Gastroesophageal sphincter (tissue), 4 donors: ENCODE data around the gene AGBL4. TPM values are rescaled to one million over a fixed set of nuclear protein-coding genes. Genes with fewer than 3 reads are reported as not detected.

ENCODE experiments used
- ATAC-seq: fragments of 150-250 bp; one replicate; pipeline ENCODE4 v1.9.1; 2016; ENCODE audit warnings: mild to moderate bottlenecking, moderate library complexity
- H3K27ac ChIP-seq, 4 donors: fragments of 200-600 bp; sonication (generic) in 3 of 4; 1 replicate in 3 of 4; 2 replicates in 1 of 4; pipeline ENCODE4 v1.5.1; 2016 to 2019
- H3K27me3 ChIP-seq: fragments of 200-600 bp; sonication (generic); one replicate; pipeline ENCODE4 v1.5.1; 2019
- H3K36me3 ChIP-seq, 2 donors: fragments of 200-600 bp; sonication (generic); one replicate each; pipeline ENCODE4 v1.5.1; 2019; ENCODE audit warnings: control low read depth in 1 of 2
- H3K4me1 ChIP-seq, 3 donors: fragments of 200-600 bp; sonication (generic); 1 replicate in 2 of 3; 2 replicates in 1 of 3; pipeline ENCODE4 v1.5.1; 2016 to 2019; ENCODE audit warnings: control low read depth in 2 of 3
- H3K4me3 ChIP-seq, 2 donors: fragments of 200-600 bp; sonication (generic); one replicate each; pipeline ENCODE4 v1.5.1; 2019; ENCODE audit warnings: mild to moderate bottlenecking in 1 of 2, moderate library complexity in 1 of 2
- H3K9me3 ChIP-seq, 3 donors: fragments of 200-600 bp; sonication (generic); one replicate each; pipeline ENCODE4 v1.5.1; 2017 to 2019; ENCODE audit warnings: control low read depth in 2 of 3
- EP300 ChIP-seq: sonication (generic); formaldehyde crosslinking; IDR thresholded peaks from one replicate; pipeline ENCODE4 v1.6.1; 2017; ENCODE audit warnings: antibody characterized with exemption, mild to moderate bottlenecking
- POLR2A ChIP-seq, 2 donors: fragments of 450-650 bp; IDR thresholded peaks; one replicate each; pipeline ENCODE4 v1.6.1; 2017; ENCODE audit warnings: antibody characterized with exemption in 2 of 2, mild to moderate bottlenecking in 2 of 2, moderate library complexity in 1 of 2
- POLR2AphosphoS5 ChIP-seq: sonication (generic); formaldehyde crosslinking; IDR thresholded peaks from one replicate; pipeline ENCODE4 v1.6.1; 2017; ENCODE audit warnings: antibody characterized with exemption
- WGBS, 2 donors: methylation state at CpG; one replicate each; pipeline ENCODE4 v1.1.5; 2018; ENCODE audit warnings: low coverage in 1 of 2; 5-methylcytosine and 5-hydroxymethylcytosine counted together
- total RNA-seq, 4 donors: library from RNA; depleted of rRNA; stranded (reverse); fragments of >200 nt; gene quantifications; one replicate each; pipeline ENCODE4 v1.1.0, GENCODE V29; 2016
- TF ChIP-seq, protein P1 (sequence below), 4 experiments: fragments of 200-600 bp in 2 of 4; fragments of 450-650 bp in 2 of 4; sonication (generic) in 1 of 4; IDR thresholded peaks; one replicate each; pipeline ENCODE4 v1.5.1; 2017 to 2019; ENCODE audit warnings: antibody characterized with exemption in 4 of 4, mild to moderate bottlenecking in 2 of 4, moderate library complexity in 2 of 4

Gene AGBL4
- total RNA-seq, 4 donors from 2014 or later: 1.6 TPM; not detected in 3

- H3K9me3 ChIP-seq: no peaks in the 10 kb centered on the region
- no peaks in the 10 kb centered on the region for H3K36me3 ChIP-seq
- H3K4me1 ChIP-seq: no peaks in the 10 kb centered on the region
- WGBS, 2 donors: 75 to 76% methylated on average over 3 of the region's 3 CpGs
- no peak overlapping the region for H3K27ac ChIP-seq
- ATAC-seq: no peak
- no peaks in the 10 kb centered on the region for H3K27me3 ChIP-seq
- TF ChIP-seq POLR2AphosphoS5: no peak
- no peak for TF ChIP-seq POLR2A (IDR thresholded peaks at IDR 0.05)
- TF ChIP-seq, protein P1, sequence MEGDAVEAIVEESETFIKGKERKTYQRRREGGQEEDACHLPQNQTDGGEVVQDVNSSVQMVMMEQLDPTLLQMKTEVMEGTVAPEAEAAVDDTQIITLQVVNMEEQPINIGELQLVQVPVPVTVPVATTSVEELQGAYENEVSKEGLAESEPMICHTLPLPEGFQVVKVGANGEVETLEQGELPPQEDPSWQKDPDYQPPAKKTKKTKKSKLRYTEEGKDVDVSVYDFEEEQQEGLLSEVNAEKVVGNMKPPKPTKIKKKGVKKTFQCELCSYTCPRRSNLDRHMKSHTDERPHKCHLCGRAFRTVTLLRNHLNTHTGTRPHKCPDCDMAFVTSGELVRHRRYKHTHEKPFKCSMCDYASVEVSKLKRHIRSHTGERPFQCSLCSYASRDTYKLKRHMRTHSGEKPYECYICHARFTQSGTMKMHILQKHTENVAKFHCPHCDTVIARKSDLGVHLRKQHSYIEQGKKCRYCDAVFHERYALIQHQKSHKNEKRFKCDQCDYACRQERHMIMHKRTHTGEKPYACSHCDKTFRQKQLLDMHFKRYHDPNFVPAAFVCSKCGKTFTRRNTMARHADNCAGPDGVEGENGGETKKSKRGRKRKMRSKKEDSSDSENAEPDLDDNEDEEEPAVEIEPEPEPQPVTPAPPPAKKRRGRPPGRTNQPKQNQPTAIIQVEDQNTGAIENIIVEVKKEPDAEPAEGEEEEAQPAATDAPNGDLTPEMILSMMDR (IDR thresholded peaks at IDR 0.05): no peak
- TF ChIP-seq EP300: no peak
- H3K4me3 ChIP-seq: no peak overlapping the region
Observed at GRCh38 chr1:48844187-48844586, 1179.6 kb downstream of the AGBL4 start.

GRCh38 chr1:48841966-48842365 lies 1181.8 kb downstream of the AGBL4 start:
- Histone ChIP-seq H3K4me3 (no peak overlapping the region), H3K27ac (no peak overlapping the region), H3K36me3 (no peaks in the 10 kb centered on the region), H3K4me1 (no peaks in the 10 kb centered on the region), H3K9me3 (no peaks in the 10 kb centered on the region), H3K27me3 (no peaks in the 10 kb centered on the region)
- ATAC-seq: no peak
- TF ChIP-seq POLR2AphosphoS5 (no peak), POLR2A (IDR thresholded peaks at IDR 0.05) (no peak), EP300 (no peak)
- TF ChIP-seq, protein P1 (IDR thresholded peaks at IDR 0.05): no peak
- WGBS, 2 donors: 47% methylated on average over 2 of the region's 2 CpGs; no CpG with 5 or more reads in 1 of the 2 donors

- TF ChIP-seq, protein P1 (IDR thresholded peaks at IDR 0.05): no peak
- no peak for TF ChIP-seq EP300
- TF ChIP-seq POLR2A (IDR thresholded peaks at IDR 0.05): no peak
- TF ChIP-seq POLR2AphosphoS5: no peak
- Histone ChIP-seq H3K4me3 (no peak overlapping the region), H3K9me3 (no peaks in the 10 kb centered on the region), H3K4me1 (no peaks in the 10 kb centered on the region), H3K27me3 (no peaks in the 10 kb centered on the region), H3K36me3 (no peaks in the 10 kb centered on the region), H3K27ac (no peak overlapping the region)
- WGBS, 2 donors: 72 to 83% methylated on average over 1 to 2 of the region's 3 CpGs
- ATAC-seq: no peak
Observed at GRCh38 chr1:48841461-48841860, 1182.3 kb downstream of the AGBL4 start.

DNA sequence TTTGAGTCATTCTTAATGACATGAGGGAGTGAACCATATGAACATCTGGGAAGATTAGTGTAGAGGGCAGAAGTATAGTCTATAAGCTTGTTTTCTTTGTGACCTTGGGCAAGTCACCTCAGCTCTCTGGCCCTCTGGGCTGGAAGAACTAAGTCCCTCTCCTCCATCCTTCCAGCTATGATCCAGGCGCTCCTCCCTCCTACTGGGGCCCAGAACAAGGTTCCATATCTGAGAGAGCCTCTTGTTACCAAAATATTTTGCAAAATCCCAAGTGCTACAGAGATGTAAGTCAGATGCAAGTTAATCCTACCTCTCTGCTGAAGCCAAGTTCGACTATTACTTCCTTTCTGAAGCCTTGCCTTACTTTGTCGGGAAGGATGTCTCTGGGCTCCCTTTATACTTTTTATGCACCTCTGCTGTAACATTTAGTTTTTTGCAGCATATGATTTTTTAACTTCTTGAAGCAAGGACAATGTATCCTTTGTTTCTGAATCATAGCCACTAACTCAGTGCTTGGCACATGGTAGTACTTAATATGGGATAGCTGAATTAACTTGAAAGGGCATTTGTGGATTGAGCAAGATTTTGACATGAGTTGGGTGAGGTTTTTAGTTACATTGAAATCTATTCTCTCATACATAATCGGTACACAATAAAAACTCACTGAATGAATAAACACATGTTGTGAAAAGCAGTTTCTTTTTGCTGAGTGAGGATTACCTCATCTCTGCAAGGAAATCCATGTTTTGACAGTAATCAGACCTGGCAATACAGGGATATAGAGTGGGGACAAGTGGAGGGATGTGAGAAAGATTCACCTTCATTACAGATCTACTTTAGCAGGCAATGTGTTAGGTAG lies 1192.4 kb downstream of the AGBL4 start:
- H3K27me3 ChIP-seq: peaks cover 18% of the 10 kb centered on the region
- no peaks in the 10 kb centered on the region for H3K36me3 ChIP-seq
- no peaks in the 10 kb centered on the region for H3K9me3 ChIP-seq
- H3K4me3 ChIP-seq: no peak overlapping the region
- TF ChIP-seq POLR2A (IDR thresholded peaks at IDR 0.05): no peak
- TF ChIP-seq, protein P1 (IDR thresholded peaks at IDR 0.05): no peak
- TF ChIP-seq EP300: no peak
- no peak for TF ChIP-seq POLR2AphosphoS5
- no peaks in the 10 kb centered on the region for H3K4me1 ChIP-seq
- 63 to 64% methylated on average over 4 of the region's 4 CpGs for WGBS, 2 donors
- H3K27ac ChIP-seq: no peak overlapping the region
- ATAC-seq: no peak

DNA sequence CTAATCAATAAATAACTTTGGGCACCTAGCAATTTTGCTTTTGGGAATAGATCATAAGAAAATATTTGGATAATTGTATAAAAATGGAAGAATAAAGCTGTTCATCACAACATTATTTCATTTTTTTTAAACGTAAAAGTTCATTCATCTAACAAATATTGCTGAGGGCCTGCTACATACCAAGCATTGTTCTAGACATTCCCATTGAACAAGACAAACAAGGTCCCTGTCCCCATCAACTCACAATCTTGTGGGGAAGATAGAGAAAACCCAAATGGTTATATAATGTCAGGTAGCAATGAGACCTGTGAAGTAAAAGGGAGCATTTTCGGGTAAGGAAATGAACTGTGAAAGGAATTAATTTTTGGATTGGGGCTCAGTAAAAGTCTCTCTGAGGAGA lies 1193.0 kb downstream of the AGBL4 start:
- no peaks in the 10 kb centered on the region for H3K4me1 ChIP-seq
- no peak for ATAC-seq
- 48 to 74% methylated on average over 2 of the region's 2 CpGs for WGBS, 2 donors

More for the DNA sequence above, 1193.0 kb downstream of the AGBL4 start:
- TF ChIP-seq POLR2A (IDR thresholded peaks at IDR 0.05): no peak
- no peak for TF ChIP-seq POLR2AphosphoS5
- TF ChIP-seq, protein P1 (IDR thresholded peaks at IDR 0.05): no peak
- no peak for TF ChIP-seq EP300
- peaks cover 18% of the 10 kb centered on the region for H3K27me3 ChIP-seq
- no peak overlapping the region for H3K4me3 ChIP-seq
- no peak overlapping the region for H3K27ac ChIP-seq
- H3K9me3 ChIP-seq: no peaks in the 10 kb centered on the region
- H3K36me3 ChIP-seq: no peaks in the 10 kb centered on the region
